CD14-positive monocyte (primary cell): ENCODE data around the gene MAP3K20. TPM values are rescaled to one million over a fixed set of nuclear protein-coding genes. Genes with fewer than 3 reads are reported as not detected.

Source experiments
- DNase-seq, 3 donors: peaks; one replicate each; pipeline ENCODE4 v3.0.0-alpha.2; 2011 to 2022
- H2AFZ ChIP-seq: 2 replicates; pipeline ENCODE4 v1.6.0; 2012; ENCODE audit warnings: mild to moderate bottlenecking, low read depth, low read length, inconsistent platforms; ENCODE audit not compliant: insufficient read depth, poor library complexity, severe bottlenecking
- H3K27ac ChIP-seq, 2 donors: 1 replicate in 1 of 2; 2 replicates in 1 of 2; pipeline ENCODE4 v1.5.1; 2012 to 2013; ENCODE audit warnings: low read length in 2 of 2, control low read depth in 1 of 2, inconsistent platforms in 1 of 2, low read depth in 1 of 2, mild to moderate bottlenecking in 1 of 2
- H3K27me3 ChIP-seq, 2 donors: one replicate each; pipeline versions ENCODE4 v1.6.0 to v1.6.1; 2011 to 2013; ENCODE audit warnings: low read length in 2 of 2; ENCODE audit not compliant: control insufficient read depth in 2 of 2, insufficient read depth in 2 of 2
- H3K36me3 ChIP-seq, 2 donors: replicated peaks in 1 of 2; 1 replicate in 1 of 2; 2 replicates in 1 of 2; pipeline versions ENCODE4 v1.5.1 to v1.6.1; 2012 to 2013; ENCODE audit warnings: low read length in 2 of 2, control low read depth in 1 of 2, inconsistent platforms in 1 of 2, mild to moderate bottlenecking in 1 of 2; ENCODE audit not compliant: insufficient read depth in 2 of 2, control insufficient read depth in 1 of 2
- H3K4me1 ChIP-seq, 2 donors: 1 replicate in 1 of 2; 2 replicates in 1 of 2; pipeline versions ENCODE4 v1.5.1 to v1.6.1; 2012 to 2013; ENCODE audit warnings: low read length in 2 of 2, control low read depth in 1 of 2, inconsistent platforms in 1 of 2, mild to moderate bottlenecking in 1 of 2, moderate library complexity in 1 of 2; ENCODE audit not compliant: insufficient read depth in 2 of 2, control insufficient read depth in 1 of 2
- H3K4me2 ChIP-seq: replicated peaks from 2 replicates; pipeline ENCODE3; 2012; ENCODE audit warnings: low read length, moderate library complexity, mild to moderate bottlenecking; ENCODE audit not compliant: poor library complexity, severe bottlenecking; ENCODE audit errors: extremely low read depth
- H3K4me3 ChIP-seq, 3 experiments: fragments of 200-600 bp in 1 of 3; sonication (generic) in 1 of 3; replicated peaks in 1 of 3; 1 replicate in 2 of 3; 2 replicates in 1 of 3; pipeline ENCODE4 v1.5.1; 2011 to 2013; ENCODE audit warnings: low read length in 3 of 3, mild to moderate bottlenecking in 3 of 3, control low read depth in 2 of 3, low read depth in 2 of 3, inconsistent platforms in 1 of 3, moderate library complexity in 1 of 3
- H3K79me2 ChIP-seq: 2 replicates; pipeline ENCODE4 v1.6.0; 2012; ENCODE audit warnings: mild to moderate bottlenecking, control low read depth, inconsistent platforms, low read length, moderate library complexity; ENCODE audit not compliant: insufficient read depth
- H3K9ac ChIP-seq: 2 replicates; pipeline ENCODE4 v1.6.0; 2017; ENCODE audit warnings: low read length, mild to moderate bottlenecking; ENCODE audit not compliant: insufficient read depth, poor library complexity, severe bottlenecking
- H3K9me3 ChIP-seq, 2 donors: replicated peaks in 1 of 2; 1 replicate in 1 of 2; 2 replicates in 1 of 2; pipeline versions ENCODE4 v1.5.1 to v1.6.1; 2012 to 2013; ENCODE audit warnings: low read length in 2 of 2, control low read depth in 1 of 2; ENCODE audit not compliant: control insufficient read depth in 1 of 2, insufficient read depth in 1 of 2
- H4K20me1 ChIP-seq: 2 replicates; pipeline ENCODE4 v1.6.0; 2012; ENCODE audit warnings: mild to moderate bottlenecking, low read length, control low read depth, moderate library complexity; ENCODE audit not compliant: insufficient read depth
- H3K27ac Mint-ChIP-seq, 7 donors: one replicate each; pipeline ENCODE4 v1.8.0; 2020; ENCODE audit warnings: mild to moderate bottlenecking in 7 of 7, mixed read lengths in 7 of 7, moderate library complexity in 6 of 7, inconsistent platforms in 2 of 7
- H3K27me3 Mint-ChIP-seq, 3 donors: one replicate each; pipeline ENCODE4 v1.8.0; 2021 to 2022; ENCODE audit warnings: low read depth in 3 of 3, mild to moderate bottlenecking in 3 of 3, mixed read lengths in 3 of 3, moderate library complexity in 3 of 3, inconsistent platforms in 1 of 3
- H3K36me3 Mint-ChIP-seq, 2 donors: one replicate each; pipeline ENCODE4 v1.8.0; 2020; ENCODE audit warnings: mixed read lengths in 2 of 2, inconsistent platforms in 1 of 2, mild to moderate bottlenecking in 1 of 2
- H3K4me1 Mint-ChIP-seq: one replicate; pipeline ENCODE4 v1.8.0; 2020; ENCODE audit warnings: mild to moderate bottlenecking, mixed read lengths
- H3K4me3 Mint-ChIP-seq, 2 donors: one replicate each; pipeline ENCODE4 v1.8.0; 2020; ENCODE audit warnings: mild to moderate bottlenecking in 2 of 2, mixed read lengths in 2 of 2, moderate library complexity in 1 of 2
- H3K9me3 Mint-ChIP-seq, 7 donors: one replicate each; pipeline ENCODE4 v1.8.0; 2020 to 2022; ENCODE audit warnings: mixed read lengths in 7 of 7, mild to moderate bottlenecking in 6 of 7, moderate library complexity in 6 of 7, inconsistent platforms in 2 of 7
- WGBS: methylation state at CpG from one replicate; pipeline ENCODE4 v1.1.5; 2013; ENCODE audit warnings: missing lambda C conversion rate; ENCODE audit not compliant: insufficient coverage; 5-methylcytosine and 5-hydroxymethylcytosine counted together
- intact Hi-C, 2 donors: fragments of 100-400 bp; cut with micrococcal nuclease; formaldehyde crosslinking; loops; one replicate each; pipeline versions ENCODE4 v1.15.0 to v1.15.1; 2023
- polyA plus RNA-seq, 3 donors: library from polyadenylated mRNA; depleted of rRNA in 1 of 3; unstranded in 2 of 3; stranded (reverse) in 1 of 3; fragments of 300-500 nt in 2 of 3; fragments of >200 nt in 1 of 3; fragmentation: Illumina TruSeq in 2 of 3; gene quantifications; 1 replicate in 2 of 3; 2 replicates in 1 of 3; pipeline ENCODE4 v1.2.3, GENCODE V29; 2012 to 2021
- TF ChIP-seq, protein P1 (sequence below): fragments of 200-600 bp; IDR thresholded peaks from one replicate; pipeline ENCODE4 v1.8.0; 2022; ENCODE audit warnings: antibody characterized with exemption, mild to moderate bottlenecking

Gene MAP3K20
- polyA plus RNA-seq, 3 donors: 14.3 to 30.7 (median 21.6) TPM

DNA sequence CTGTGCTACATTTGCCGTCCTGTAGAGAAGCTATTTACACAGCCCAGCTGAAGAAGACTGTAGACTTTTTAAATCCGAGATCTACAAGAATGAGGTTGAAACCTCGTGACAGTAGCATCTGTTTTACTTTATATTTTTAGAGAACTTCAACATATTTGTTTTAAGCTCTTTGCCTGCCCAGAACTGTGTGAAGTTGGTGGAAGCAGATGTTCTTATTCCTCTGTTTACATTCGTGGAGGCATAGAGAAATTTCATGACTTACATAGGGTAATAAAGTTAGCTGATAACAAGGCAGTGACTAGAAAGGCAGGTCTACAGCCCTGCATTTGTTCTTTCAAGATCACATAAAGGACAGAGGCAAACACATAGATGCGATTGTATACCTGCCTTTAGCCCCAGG, 47.0 kb upstream of the MAP3K20 start:
- Mint-ChIP-seq H3K9me3 (peaks cover 0 to 5% (median 0%) of the 10 kb centered on the region in 7 donors), H3K27ac (no peak overlapping the region), H3K4me3 (no peak overlapping the region), H3K4me1 (peaks cover 6% of the 10 kb centered on the region), H3K27me3 (peaks cover 0 to 2% (median 2%) of the 10 kb centered on the region in 3 donors), H3K36me3 (no peaks in the 10 kb centered on the region)
- TF ChIP-seq, protein P1, sequence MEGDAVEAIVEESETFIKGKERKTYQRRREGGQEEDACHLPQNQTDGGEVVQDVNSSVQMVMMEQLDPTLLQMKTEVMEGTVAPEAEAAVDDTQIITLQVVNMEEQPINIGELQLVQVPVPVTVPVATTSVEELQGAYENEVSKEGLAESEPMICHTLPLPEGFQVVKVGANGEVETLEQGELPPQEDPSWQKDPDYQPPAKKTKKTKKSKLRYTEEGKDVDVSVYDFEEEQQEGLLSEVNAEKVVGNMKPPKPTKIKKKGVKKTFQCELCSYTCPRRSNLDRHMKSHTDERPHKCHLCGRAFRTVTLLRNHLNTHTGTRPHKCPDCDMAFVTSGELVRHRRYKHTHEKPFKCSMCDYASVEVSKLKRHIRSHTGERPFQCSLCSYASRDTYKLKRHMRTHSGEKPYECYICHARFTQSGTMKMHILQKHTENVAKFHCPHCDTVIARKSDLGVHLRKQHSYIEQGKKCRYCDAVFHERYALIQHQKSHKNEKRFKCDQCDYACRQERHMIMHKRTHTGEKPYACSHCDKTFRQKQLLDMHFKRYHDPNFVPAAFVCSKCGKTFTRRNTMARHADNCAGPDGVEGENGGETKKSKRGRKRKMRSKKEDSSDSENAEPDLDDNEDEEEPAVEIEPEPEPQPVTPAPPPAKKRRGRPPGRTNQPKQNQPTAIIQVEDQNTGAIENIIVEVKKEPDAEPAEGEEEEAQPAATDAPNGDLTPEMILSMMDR: no peak
- Histone ChIP-seq H3K36me3 (no peaks in the 10 kb centered on the region), H4K20me1 (no peaks in the 10 kb centered on the region), H3K4me1 (peaks cover 0 to 6% of the 10 kb centered on the region in 2 donors), H3K4me3 (no peak overlapping the region), H2AFZ (no peak overlapping the region), H3K9ac (no peak overlapping the region), H3K4me2 (no peak overlapping the region), H3K27ac (no peak overlapping the region), H3K79me2 (no peaks in the 10 kb centered on the region), H3K27me3 (no peaks in the 10 kb centered on the region), H3K9me3 (no peaks in the 10 kb centered on the region)
- no peak for DNase-seq
- WGBS: 100% methylated on average over 1 of the region's 5 CpGs
- intact Hi-C loops: loop anchor here in 1 of 2 donors (10.0 kb wide), 1 partner anchor 46 kb away; the partner anchor contains the start of gene MAP3K20

DNA sequence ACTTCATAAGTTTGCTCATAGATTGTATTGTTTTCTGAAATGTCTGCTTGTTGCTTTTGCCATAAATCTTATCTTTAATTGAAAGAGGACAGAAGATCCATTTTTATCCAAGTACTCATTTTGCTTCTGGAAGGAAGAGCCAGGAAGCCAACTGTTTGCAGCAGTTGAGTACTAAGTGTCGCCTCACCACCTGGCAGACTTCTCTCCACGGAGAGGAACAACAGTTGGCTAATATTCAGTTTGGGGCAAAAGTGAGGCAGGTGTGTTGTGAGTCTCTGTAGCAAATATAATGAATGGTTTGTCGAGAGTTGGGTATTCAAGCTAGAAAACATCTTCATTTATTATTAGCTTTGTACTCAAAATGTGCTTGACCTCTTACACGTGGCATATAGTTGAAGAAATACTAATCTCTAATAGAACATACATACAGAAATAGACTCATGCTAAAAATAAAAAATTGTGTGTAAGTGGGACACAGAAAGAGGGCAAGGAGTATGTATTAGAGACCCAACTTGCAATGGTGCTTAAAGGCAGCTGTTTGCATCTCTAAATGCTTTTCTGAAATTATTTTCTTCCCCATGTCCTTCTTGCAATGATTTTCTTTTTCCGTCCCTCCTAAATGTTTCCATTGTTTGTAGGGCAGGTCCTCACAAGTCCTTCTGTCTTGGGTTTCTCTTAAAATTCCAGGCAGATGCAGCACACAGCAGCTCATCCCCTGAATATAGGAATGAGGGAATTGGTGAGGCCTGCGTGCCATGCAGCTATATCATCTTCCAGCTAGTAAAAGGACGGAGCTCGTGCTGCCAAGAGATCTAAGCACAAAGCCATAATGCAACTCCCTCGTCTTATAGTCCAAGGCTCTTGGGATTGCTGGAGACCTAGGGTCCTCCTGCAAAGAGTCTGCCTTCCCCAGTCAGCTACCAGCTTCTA, 44.8 kb upstream of the MAP3K20 start:
- no peak overlapping the region for H3K27ac ChIP-seq
- Mint-ChIP-seq H3K27me3 (peaks cover 0 to 2% (median 2%) of the 10 kb centered on the region in 3 donors), H3K27ac (peak overlapping the region in 1 of 7 donors; percentile 14), H3K36me3 (no peaks in the 10 kb centered on the region), H3K4me3 (no peak overlapping the region), H3K9me3 (no peaks in the 10 kb centered on the region), H3K4me1 (peaks cover 8% of the 10 kb centered on the region)
- H3K4me2 ChIP-seq: no peak overlapping the region
- H3K9ac ChIP-seq: no peak overlapping the region
- DNase-seq: no peak
- no peaks in the 10 kb centered on the region for H3K79me2 ChIP-seq
- TF ChIP-seq, protein P1: no peak
- H3K4me3 ChIP-seq: no peak overlapping the region
- no peaks in the 10 kb centered on the region for H4K20me1 ChIP-seq
- peaks cover 0 to 6% of the 10 kb centered on the region in 2 donors for H3K4me1 ChIP-seq
- no peaks in the 10 kb centered on the region for H3K27me3 ChIP-seq
- H3K36me3 ChIP-seq: no peaks in the 10 kb centered on the region
- intact Hi-C loops: loop anchor here in 1 of 2 donors (2.0 to 5.0 kb wide), 2 partner anchors 46 to 180 kb away; partner anchors contain the start of gene MAP3K20
- H2AFZ ChIP-seq: no peak overlapping the region
- no CpG with 5 or more reads among the region's 9 CpGs for WGBS
- H3K9me3 ChIP-seq: no peaks in the 10 kb centered on the region
